Stimulated activated memory B cell treated with anti-CD40 and anti-IgM and Interleukin-4, amounts not matched to agents 10 μg/mL and 1 μg/mL and 100 μg/mL, for 72 hours (primary cell): Measurements from ENCODE around the gene CTAG1A.
"Not testable (repeated sequence)": the region's sequence is repeated elsewhere in the genome, so short reads cannot be mapped to it uniquely, and the experiment has no call there.

Experiments used
- ATAC-seq: fragments of 150-1000 bp; cut with Tn5 transposase; 2 replicates; pipeline ENCODE4 v1.10.0; 2021
- H3K27ac Mint-ChIP-seq: one replicate; pipeline ENCODE4 v1.8.0; 2022; ENCODE audit warnings: mild to moderate bottlenecking, mixed read lengths
- H3K27me3 Mint-ChIP-seq: one replicate; pipeline ENCODE4 v1.8.0; 2022; ENCODE audit warnings: mixed read lengths
- H3K36me3 Mint-ChIP-seq: one replicate; pipeline ENCODE4 v1.8.0; 2022; ENCODE audit warnings: mixed read lengths
- H3K4me1 Mint-ChIP-seq: one replicate; pipeline ENCODE4 v1.8.0; 2022; ENCODE audit warnings: mixed read lengths
- H3K4me3 Mint-ChIP-seq: one replicate; pipeline ENCODE4 v1.8.0; 2022; ENCODE audit warnings: mild to moderate bottlenecking, moderate library complexity, mixed read lengths
- H3K9me3 Mint-ChIP-seq: one replicate; pipeline ENCODE4 v1.8.0; 2022; ENCODE audit warnings: mixed read lengths

Gene CTAG1A

GRCh38 chrX:154598656-154599055 lies 13.7 kb downstream of the CTAG1A start:
- no peaks in the 10 kb centered on the region for H3K4me1 Mint-ChIP-seq
- H3K4me3 Mint-ChIP-seq = no peak overlapping the region
- no peak overlapping the region for H3K27ac Mint-ChIP-seq
- H3K9me3 Mint-ChIP-seq = peaks cover 3% of the 10 kb centered on the region
- ATAC-seq = no peak
- peaks cover 45% of the 10 kb centered on the region for H3K27me3 Mint-ChIP-seq
- no peaks in the 10 kb centered on the region for H3K36me3 Mint-ChIP-seq

DNA sequence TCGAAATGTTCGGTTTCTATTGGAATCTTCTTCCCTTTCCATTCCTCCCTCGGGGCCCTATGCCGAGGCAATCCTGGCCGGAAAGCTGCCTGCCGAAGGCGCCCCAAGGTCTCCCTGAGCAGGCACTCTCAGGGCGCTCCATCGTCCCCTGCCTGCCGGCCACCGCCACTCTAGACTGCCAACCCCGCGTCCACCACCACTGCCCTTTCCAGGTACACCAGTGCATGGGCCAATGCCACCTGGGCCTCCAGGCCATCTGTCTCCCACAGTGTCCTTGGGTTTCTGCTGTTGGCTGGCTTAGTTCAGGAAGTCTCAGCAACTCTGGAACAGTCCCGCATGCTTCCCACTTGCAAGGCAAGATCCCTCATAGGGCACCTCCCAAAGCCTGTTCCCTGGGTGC lies 14.6 kb downstream of the CTAG1A start:
- ATAC-seq = no peak
- Mint-ChIP-seq H3K27me3 (peaks cover 41% of the 10 kb centered on the region), H3K9me3 (peaks cover 3% of the 10 kb centered on the region), H3K4me1 (no peaks in the 10 kb centered on the region), H3K36me3 (no peaks in the 10 kb centered on the region), H3K27ac (no peak overlapping the region), H3K4me3 (no peak overlapping the region)

DNA sequence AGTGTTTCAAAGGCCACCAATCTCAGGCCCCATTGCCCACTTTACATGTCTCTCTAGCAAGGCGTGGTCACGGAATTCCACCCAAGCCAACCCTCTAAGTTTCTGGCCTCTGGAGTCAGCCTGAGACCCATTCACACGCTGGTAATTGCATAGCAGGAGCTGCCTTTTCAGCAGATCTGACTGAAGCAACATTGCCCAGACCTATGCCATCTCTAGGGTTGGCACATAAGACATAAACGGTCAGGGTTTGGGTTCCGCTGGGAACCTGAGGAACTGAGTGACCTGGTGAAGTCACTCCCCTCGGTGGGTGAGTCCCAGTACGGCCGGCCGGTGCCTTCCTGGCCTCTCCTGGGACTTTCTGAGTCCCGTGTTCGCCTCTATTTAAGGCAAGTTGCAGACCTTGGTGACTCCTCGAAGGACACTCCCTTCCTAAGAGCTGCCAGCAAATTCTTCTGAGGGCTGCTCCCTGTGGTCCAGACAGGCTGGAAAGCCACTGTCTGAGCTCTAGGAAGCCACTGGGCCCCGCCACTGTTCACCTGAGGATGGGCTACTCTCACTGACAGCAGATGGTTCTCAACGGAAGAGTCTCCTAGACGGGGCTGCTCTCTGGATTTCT lies 15.9 kb downstream of the CTAG1A start:
- H3K4me1 Mint-ChIP-seq = no peaks in the 10 kb centered on the region
- ATAC-seq = no peak
- no peak overlapping the region for H3K27ac Mint-ChIP-seq
- H3K9me3 Mint-ChIP-seq = peaks cover 3% of the 10 kb centered on the region
- H3K4me3 Mint-ChIP-seq = no peak overlapping the region
- H3K36me3 Mint-ChIP-seq = no peaks in the 10 kb centered on the region
- peaks cover 28% of the 10 kb centered on the region for H3K27me3 Mint-ChIP-seq

- Mint-ChIP-seq H3K27me3 (peaks cover 23% of the 10 kb centered on the region), H3K36me3 (no peaks in the 10 kb centered on the region), H3K4me1 (no peaks in the 10 kb centered on the region), H3K27ac (no peak overlapping the region), H3K4me3 (no peak overlapping the region), H3K9me3 (peaks cover 1% of the 10 kb centered on the region)
- no peak for ATAC-seq
Observed at GRCh38 chrX:154602226-154602625, 17.3 kb downstream of the CTAG1A start.

DNA sequence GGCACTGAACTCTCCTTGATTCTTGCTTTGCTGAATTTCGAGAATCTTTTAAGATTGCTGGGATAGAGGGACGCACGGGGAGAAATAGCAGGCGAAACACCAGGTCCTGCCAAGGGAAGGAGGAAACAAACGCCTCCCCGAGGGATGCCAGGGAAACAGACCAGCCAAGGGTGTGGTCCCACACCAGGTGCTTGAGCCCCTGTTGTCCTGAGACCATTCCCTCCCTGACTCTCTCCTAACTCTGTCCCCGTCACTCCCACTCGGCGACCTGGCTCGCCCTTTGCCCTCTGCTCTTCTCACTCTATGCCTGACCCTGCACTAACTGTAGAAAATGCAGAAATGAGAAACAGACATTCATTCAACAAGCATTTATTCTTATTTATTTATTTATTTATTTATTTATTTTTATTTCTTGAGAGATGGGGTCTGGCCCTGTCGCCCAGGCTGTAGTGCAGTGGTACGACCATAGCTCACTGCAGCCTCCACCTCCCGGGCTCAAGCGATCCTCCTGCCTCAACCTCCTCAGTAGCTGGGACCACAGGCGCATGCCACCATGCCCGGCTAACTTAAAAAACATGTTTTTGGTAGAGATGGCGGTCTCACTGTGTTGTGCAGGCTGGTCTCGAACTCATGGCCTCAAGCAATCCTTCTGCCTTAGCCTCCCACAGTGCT lies 18.0 kb downstream of the CTAG1A start:
- Mint-ChIP-seq H3K27ac (no peak overlapping the region), H3K9me3 (no peaks in the 10 kb centered on the region), H3K4me3 (no peak overlapping the region), H3K36me3 (no peaks in the 10 kb centered on the region), H3K4me1 (no peaks in the 10 kb centered on the region), H3K27me3 (peaks cover 16% of the 10 kb centered on the region)
- ATAC-seq = no peak

DNA sequence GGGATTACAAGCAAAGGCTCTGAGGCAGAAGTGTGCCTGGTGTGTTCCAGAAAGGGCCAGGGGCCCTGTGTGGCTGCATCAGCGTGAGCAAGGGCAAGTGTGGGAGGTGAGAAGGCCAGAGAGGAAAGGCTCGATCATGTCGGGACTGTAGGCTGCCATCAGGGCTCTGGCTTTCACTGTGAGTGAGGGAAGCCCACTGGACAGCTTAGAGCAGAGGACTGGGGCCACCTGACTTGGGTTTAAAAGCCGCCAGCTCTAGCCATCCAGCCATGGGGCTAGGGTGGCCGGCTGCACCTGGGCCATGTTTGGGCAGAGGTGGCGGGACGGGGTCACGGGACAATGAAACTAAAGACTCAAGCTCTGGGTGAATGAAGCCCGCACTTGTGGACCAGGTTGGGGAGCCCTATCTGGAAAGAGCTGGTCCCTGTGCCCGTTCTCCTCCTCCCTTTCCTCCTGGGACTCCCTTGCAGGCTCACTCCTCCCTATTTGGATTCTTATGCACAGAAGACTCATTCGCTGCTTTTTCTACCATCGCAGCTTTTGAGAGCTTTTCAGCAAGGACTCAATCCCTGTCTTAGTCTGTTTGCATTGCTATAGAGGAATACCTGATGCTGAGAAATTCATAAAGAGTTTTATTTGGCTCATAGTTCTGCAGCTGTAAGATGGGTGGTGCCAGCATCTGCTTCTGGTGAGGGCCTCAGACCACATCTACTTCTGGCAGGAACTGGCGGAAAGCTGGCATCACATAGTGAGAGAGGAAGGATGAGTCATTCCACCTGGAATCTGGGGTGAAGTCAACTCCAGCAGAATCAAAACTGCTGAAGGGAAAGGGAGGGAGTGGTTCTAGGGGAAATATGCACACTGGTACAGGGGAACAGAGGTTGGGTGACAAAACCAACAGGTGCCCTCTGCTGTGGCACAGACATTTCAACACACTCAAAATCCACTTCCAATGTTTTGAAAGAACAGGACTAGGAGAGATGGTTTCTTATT lies 18.8 kb downstream of the CTAG1A start:
- Mint-ChIP-seq H3K9me3 (no peaks in the 10 kb centered on the region), H3K36me3 (no peaks in the 10 kb centered on the region), H3K4me3 (no peak overlapping the region), H3K4me1 (no peaks in the 10 kb centered on the region), H3K27me3 (peaks cover 14% of the 10 kb centered on the region), H3K27ac (no peak overlapping the region)
- no peak for ATAC-seq

DNA sequence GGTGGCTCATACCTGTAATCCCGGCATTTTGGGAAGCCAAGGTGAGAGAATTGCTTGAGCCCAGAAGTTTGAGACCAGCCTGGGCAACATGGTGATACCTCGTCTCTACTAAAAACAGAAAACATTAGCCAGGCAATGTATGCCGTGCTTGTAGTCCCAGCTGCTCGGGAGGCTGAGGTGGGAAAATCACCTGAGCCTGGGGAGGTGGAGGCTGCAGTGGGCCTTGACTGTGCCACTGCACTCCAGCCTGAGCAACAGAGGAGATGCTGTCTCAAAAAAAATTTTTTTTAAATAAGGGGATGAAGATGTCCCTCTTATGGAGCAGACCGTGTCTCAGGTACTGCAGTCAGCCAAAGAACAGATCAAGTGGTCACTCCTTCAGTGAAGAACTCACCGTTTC lies 20.6 kb downstream of the CTAG1A start:
- Mint-ChIP-seq H3K4me3 (no peak overlapping the region), H3K27ac (no peak overlapping the region), H3K36me3 (no peaks in the 10 kb centered on the region), H3K27me3 (peaks cover under 1% of the 10 kb centered on the region), H3K9me3 (no peaks in the 10 kb centered on the region), H3K4me1 (no peaks in the 10 kb centered on the region)
- no peak for ATAC-seq

GRCh38 chrX:154607370-154607769 lies 22.4 kb downstream of the CTAG1A start:
- Mint-ChIP-seq H3K4me1 (no peaks in the 10 kb centered on the region), H3K9me3 (no peaks in the 10 kb centered on the region), H3K4me3 (no peak overlapping the region), H3K36me3 (no peaks in the 10 kb centered on the region), H3K27ac (no peak overlapping the region), H3K27me3 (no peaks in the 10 kb centered on the region)
- ATAC-seq = no peak

DNA sequence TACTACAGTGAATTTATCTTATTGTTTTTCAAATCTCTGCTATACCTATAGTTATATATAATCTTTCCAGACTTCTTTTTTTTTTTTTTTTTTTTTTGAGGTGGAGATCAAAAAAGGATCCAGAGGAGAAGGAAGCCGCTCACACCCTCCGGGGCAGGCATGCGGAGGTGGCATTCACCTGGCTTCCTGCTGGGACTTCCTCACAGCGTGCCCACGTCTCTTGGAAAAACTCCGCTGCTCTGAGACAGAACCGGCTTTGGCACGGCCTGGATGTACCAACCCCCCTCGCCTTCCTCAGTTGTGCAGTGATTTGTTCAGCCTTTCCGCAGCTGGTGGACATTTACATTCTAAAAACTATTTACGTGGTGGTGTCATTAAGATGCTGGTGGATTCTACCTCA lies 23.0 kb downstream of the CTAG1A start:
- not testable (repeated sequence) for H3K9me3 Mint-ChIP-seq, H3K4me1 Mint-ChIP-seq, H3K36me3 Mint-ChIP-seq, H3K4me3 Mint-ChIP-seq, H3K27ac Mint-ChIP-seq, ATAC-seq, H3K27me3 Mint-ChIP-seq

DNA sequence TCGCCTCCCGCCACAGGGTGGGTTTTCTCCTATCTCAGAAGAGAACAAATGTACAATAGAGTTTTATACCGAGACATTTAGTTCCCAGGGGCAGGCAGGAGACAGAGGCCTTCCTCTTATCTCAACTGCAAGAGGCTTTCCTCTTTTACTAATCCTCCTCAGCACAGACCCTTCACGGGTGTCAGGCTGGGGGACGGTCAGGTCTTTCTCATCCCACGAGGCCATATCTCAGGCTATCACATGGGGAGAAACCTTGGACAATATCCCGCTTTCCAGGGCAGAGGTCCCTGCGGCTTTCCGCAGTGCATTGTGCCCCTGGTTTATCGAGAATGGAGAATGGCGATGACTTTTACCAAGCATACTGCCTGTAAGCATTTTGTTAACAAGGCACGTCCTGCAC lies 23.9 kb downstream of the CTAG1A start:
- not testable (repeated sequence) for H3K27me3 Mint-ChIP-seq, H3K9me3 Mint-ChIP-seq, H3K4me3 Mint-ChIP-seq, H3K4me1 Mint-ChIP-seq, H3K36me3 Mint-ChIP-seq, H3K27ac Mint-ChIP-seq, ATAC-seq

DNA sequence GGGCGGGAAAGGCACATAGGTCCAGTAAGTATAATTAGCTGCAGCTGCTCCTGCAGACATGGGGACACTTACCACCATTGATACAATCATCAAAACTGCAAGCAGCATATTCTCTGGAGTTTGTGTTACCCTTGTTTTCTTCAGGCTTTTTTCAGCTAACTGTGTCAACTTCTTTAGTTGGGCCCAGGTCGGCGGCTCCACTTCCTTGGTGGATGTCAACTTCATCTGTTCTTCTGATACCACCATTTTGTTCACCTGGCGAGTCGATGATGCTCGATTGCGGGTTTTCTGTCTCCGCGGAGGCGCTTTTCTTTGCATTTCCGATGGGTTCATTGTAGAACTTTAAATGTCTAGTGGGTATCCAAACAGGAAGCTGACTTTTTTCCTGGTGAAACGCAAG lies 26.2 kb downstream of the CTAG1A start:
- H3K4me3 Mint-ChIP-seq, H3K27me3 Mint-ChIP-seq, H3K27ac Mint-ChIP-seq: not testable (repeated sequence)

DNA sequence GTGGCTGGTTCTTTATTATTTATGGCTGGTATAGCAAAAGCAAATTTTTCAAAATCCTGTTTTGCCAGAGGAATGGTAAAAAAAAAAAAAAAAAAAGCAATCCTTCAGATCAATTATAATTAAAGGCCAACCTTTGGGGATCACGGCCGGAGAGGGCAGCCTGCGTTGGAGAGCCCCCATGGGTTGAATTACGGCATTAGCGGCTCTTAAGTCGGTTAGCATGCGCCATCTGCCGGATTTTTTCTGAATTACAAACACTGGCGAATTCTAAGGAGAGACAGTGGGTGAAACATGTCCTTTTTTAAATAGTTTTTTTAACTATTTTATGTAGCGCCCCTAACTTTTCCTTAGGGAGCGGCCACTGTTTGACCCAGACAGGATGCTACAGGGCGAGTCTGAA lies 28.7 kb downstream of the CTAG1A start:
- not testable (repeated sequence) for H3K4me3 Mint-ChIP-seq, H3K36me3 Mint-ChIP-seq, H3K27me3 Mint-ChIP-seq, ATAC-seq, H3K9me3 Mint-ChIP-seq, H3K4me1 Mint-ChIP-seq, H3K27ac Mint-ChIP-seq

More for the DNA sequence above, 26.2 kb downstream of the CTAG1A start:
- H3K36me3 Mint-ChIP-seq, ATAC-seq, H3K4me1 Mint-ChIP-seq, H3K9me3 Mint-ChIP-seq: not testable (repeated sequence)

GRCh38 chrX:154619182-154619581 lies 34.2 kb downstream of the CTAG1A start, which contains the start of gene CTAG1B:
TSS of gene CTAG1B (minus strand) at chrX:154619282. CDS start at chrX:154619218, 64 bp downstream.
- H3K4me1 Mint-ChIP-seq, H3K9me3 Mint-ChIP-seq, H3K36me3 Mint-ChIP-seq, H3K27me3 Mint-ChIP-seq, H3K27ac Mint-ChIP-seq, H3K4me3 Mint-ChIP-seq, ATAC-seq: not testable (repeated sequence)

GRCh38 chrX:154620767-154621414 lies 36.0 kb downstream of the CTAG1A start:
- not testable (repeated sequence) for H3K9me3 Mint-ChIP-seq, H3K27ac Mint-ChIP-seq, ATAC-seq, H3K4me1 Mint-ChIP-seq, H3K27me3 Mint-ChIP-seq, H3K4me3 Mint-ChIP-seq, H3K36me3 Mint-ChIP-seq

- H3K27me3 Mint-ChIP-seq, ATAC-seq, H3K4me1 Mint-ChIP-seq, H3K27ac Mint-ChIP-seq, H3K9me3 Mint-ChIP-seq, H3K4me3 Mint-ChIP-seq, H3K36me3 Mint-ChIP-seq: not testable (repeated sequence)
Observed at GRCh38 chrX:154628960-154629359, 44.0 kb downstream of the CTAG1A start.
